Mesodermal cell (in vitro differentiated cells): ENCODE data around the gene TRAF3.

Experiments used
- H3K27ac ChIP-seq: 2 replicates; pipeline ENCODE4 v1.7.0; 2013; ENCODE audit warnings: mild to moderate bottlenecking, low read depth, low read length, moderate library complexity; ENCODE audit not compliant: severe bottlenecking
- H3K36me3 ChIP-seq: 2 replicates; pipeline ENCODE4 v1.7.1; 2013; ENCODE audit warnings: mild to moderate bottlenecking, low read length, moderate library complexity; ENCODE audit not compliant: control insufficient read depth, insufficient read depth
- H3K4me1 ChIP-seq: one replicate; pipeline ENCODE4 v1.7.1; 2013; ENCODE audit warnings: mild to moderate bottlenecking, low read length; ENCODE audit not compliant: insufficient read depth, control insufficient read depth, poor library complexity, severe bottlenecking
- H3K4me3 ChIP-seq: 2 replicates; pipeline ENCODE4 v1.7.0; 2013; ENCODE audit warnings: low read length, control low read depth, mild to moderate bottlenecking; ENCODE audit not compliant: insufficient read depth, poor library complexity, severe bottlenecking; ENCODE audit errors: extremely low read depth
- H3K9me3 ChIP-seq: 2 replicates; pipeline ENCODE4 v1.7.1; 2013; ENCODE audit warnings: mild to moderate bottlenecking, low read length, moderate library complexity; ENCODE audit not compliant: control insufficient read depth
- WGBS, 2 experiments: methylation state at CpG; one replicate each; pipeline ENCODE4 v1.1.5; 2013; ENCODE audit warnings: missing lambda C conversion rate in 2 of 2; ENCODE audit not compliant: insufficient coverage in 2 of 2; 5-methylcytosine and 5-hydroxymethylcytosine counted together

Gene TRAF3

GRCh38 chr14:102905116-102906108 is 128.2 kb downstream of the TRAF3 start:
- peaks cover 4% of the 10 kb centered on the region for H3K9me3 ChIP-seq
- H3K36me3 ChIP-seq: peaks cover 33% of the 10 kb centered on the region
- WGBS, 2 experiments: 96 to 97% methylated on average over 28 to 32 of the region's 38 CpGs
- H3K4me1 ChIP-seq: no peaks in the 10 kb centered on the region
- H3K4me3 ChIP-seq: no peak overlapping the region
- H3K27ac ChIP-seq: no peak overlapping the region

- H3K27ac ChIP-seq: no peak overlapping the region
- H3K4me3 ChIP-seq: no peak overlapping the region
- H3K9me3 ChIP-seq: peaks cover 4% of the 10 kb centered on the region
- WGBS, 2 experiments: 98 to 99% methylated on average over 29 to 30 of the region's 30 CpGs
- peaks cover 31% of the 10 kb centered on the region for H3K36me3 ChIP-seq
- no peaks in the 10 kb centered on the region for H3K4me1 ChIP-seq
Observed at GRCh38 chr14:102906616-102907302, 129.5 kb downstream of the TRAF3 start.

GRCh38 chr14:102907303-102907844 is 130.1 kb downstream of the TRAF3 start:
- no peaks in the 10 kb centered on the region for H3K4me1 ChIP-seq
- no peak overlapping the region for H3K27ac ChIP-seq
- peaks cover 31% of the 10 kb centered on the region for H3K36me3 ChIP-seq
- no peak overlapping the region for H3K4me3 ChIP-seq
- peaks cover 4% of the 10 kb centered on the region for H3K9me3 ChIP-seq
- WGBS, 2 experiments: 94 to 95% methylated on average over 32 to 33 of the region's 33 CpGs

GRCh38 chr14:102907980-102908730 is 130.9 kb downstream of the TRAF3 start:
- H3K4me1 ChIP-seq: no peaks in the 10 kb centered on the region
- no peak overlapping the region for H3K27ac ChIP-seq
- H3K4me3 ChIP-seq: no peak overlapping the region
- WGBS, 2 experiments: 94 to 97% methylated on average over 18 to 23 of the region's 23 CpGs
- peaks cover 4% of the 10 kb centered on the region for H3K9me3 ChIP-seq
- peaks cover 31% of the 10 kb centered on the region for H3K36me3 ChIP-seq

GRCh38 chr14:102908766-102909455 is 131.7 kb downstream of the TRAF3 start:
- 95% methylated on average over 24 to 25 of the region's 29 CpGs for WGBS, 2 experiments
- Histone ChIP-seq H3K4me1 (no peaks in the 10 kb centered on the region), H3K4me3 (no peak overlapping the region), H3K27ac (no peak overlapping the region), H3K9me3 (peaks cover 4% of the 10 kb centered on the region), H3K36me3 (peaks cover 31% of the 10 kb centered on the region)

GRCh38 chr14:102909462-102909861 is 132.2 kb downstream of the TRAF3 start:
- no peaks in the 10 kb centered on the region for H3K4me1 ChIP-seq
- 86 to 97% methylated on average over 2 to 10 of the region's 10 CpGs for WGBS, 2 experiments
- H3K4me3 ChIP-seq: no peak overlapping the region
- H3K9me3 ChIP-seq: peaks cover 4% of the 10 kb centered on the region
- H3K27ac ChIP-seq: no peak overlapping the region
- H3K36me3 ChIP-seq: peaks cover 31% of the 10 kb centered on the region

- Histone ChIP-seq H3K4me1 (no peaks in the 10 kb centered on the region), H3K27ac (no peak overlapping the region), H3K36me3 (peaks cover 31% of the 10 kb centered on the region), H3K4me3 (no peak overlapping the region), H3K9me3 (peaks cover 4% of the 10 kb centered on the region)
- 93 to 95% methylated on average over 7 of the region's 10 CpGs for WGBS, 2 experiments
Observed at GRCh38 chr14:102909911-102910310, 132.7 kb downstream of the TRAF3 start.

GRCh38 chr14:102910442-102910841 is 133.2 kb downstream of the TRAF3 start:
- Histone ChIP-seq H3K36me3 (peaks cover 25% of the 10 kb centered on the region), H3K4me1 (no peaks in the 10 kb centered on the region), H3K27ac (no peak overlapping the region), H3K9me3 (peaks cover 4% of the 10 kb centered on the region), H3K4me3 (no peak overlapping the region)
- 87 to 93% methylated on average over 17 to 19 of the region's 21 CpGs for WGBS, 2 experiments

GRCh38 chr14:102911541-102911951 is 134.3 kb downstream of the TRAF3 start:
- no peak overlapping the region for H3K4me3 ChIP-seq
- H3K9me3 ChIP-seq: peaks cover 3% of the 10 kb centered on the region
- no peak overlapping the region for H3K27ac ChIP-seq
- no peaks in the 10 kb centered on the region for H3K4me1 ChIP-seq
- H3K36me3 ChIP-seq: peaks cover 16% of the 10 kb centered on the region
- WGBS, 2 experiments: 92 to 93% methylated on average over 19 of the region's 19 CpGs
